Endodermal cell (in vitro differentiated cells): ENCODE measurements around the gene C4orf36. TPM values are rescaled to one million over a fixed set of nuclear protein-coding genes. Genes with fewer than 3 reads are reported as not detected.

Experiments
- DNase-seq: peaks from one replicate; pipeline ENCODE4 v3.0.0-alpha.2; 2017
- H3K27ac ChIP-seq: 2 replicates; pipeline ENCODE4 v1.5.1; 2013; ENCODE audit warnings: mild to moderate bottlenecking, low read depth, low read length, moderate library complexity
- H3K27me3 ChIP-seq: 2 replicates; pipeline ENCODE4 v1.6.1; 2013; ENCODE audit warnings: mild to moderate bottlenecking, low read length, moderate library complexity; ENCODE audit not compliant: insufficient read depth, control insufficient read depth, poor library complexity, severe bottlenecking
- H3K36me3 ChIP-seq: 2 replicates; pipeline ENCODE4 v1.7.0; 2013; ENCODE audit warnings: mild to moderate bottlenecking, low read length, moderate library complexity; ENCODE audit not compliant: control insufficient read depth, insufficient read depth
- H3K4me1 ChIP-seq: one replicate; pipeline ENCODE4 v1.7.0; 2013; ENCODE audit warnings: low read length; ENCODE audit not compliant: control insufficient read depth, insufficient read depth
- H3K4me3 ChIP-seq: 2 replicates; pipeline ENCODE4 v1.5.1; 2013; ENCODE audit warnings: mild to moderate bottlenecking, low read length, moderate library complexity
- H3K9ac ChIP-seq: 2 replicates; pipeline ENCODE4 v1.6.1; 2013; ENCODE audit warnings: mild to moderate bottlenecking, low read length, moderate library complexity; ENCODE audit not compliant: poor library complexity, severe bottlenecking; ENCODE audit errors: extremely low read depth
- H3K9me3 ChIP-seq: 2 replicates; pipeline ENCODE4 v1.6.1; 2013; ENCODE audit warnings: mild to moderate bottlenecking, low read length, moderate library complexity; ENCODE audit not compliant: control insufficient read depth
- H3K27ac Mint-ChIP-seq: 2 replicates; pipeline ENCODE4 v1.8.0; 2020; ENCODE audit warnings: mixed read lengths
- H3K27me3 Mint-ChIP-seq: 2 replicates; pipeline ENCODE4 v1.8.0; 2021; ENCODE audit warnings: mild to moderate bottlenecking, mixed read lengths; ENCODE audit not compliant: insufficient read depth
- H3K36me3 Mint-ChIP-seq: 2 replicates; pipeline ENCODE4 v1.8.0; 2020; ENCODE audit warnings: low read depth, mixed read lengths
- H3K4me1 Mint-ChIP-seq: 2 replicates; pipeline ENCODE4 v1.8.0; 2020; ENCODE audit warnings: mixed read lengths
- H3K4me3 Mint-ChIP-seq: 2 replicates; pipeline ENCODE4 v1.8.0; 2020; ENCODE audit warnings: mild to moderate bottlenecking, moderate library complexity, mixed read lengths
- H3K9me3 Mint-ChIP-seq: 2 replicates; pipeline ENCODE4 v1.8.0; 2020; ENCODE audit warnings: mild to moderate bottlenecking, mixed read lengths
- CTCF ChIP-seq: fragments of 200-600 bp; sonication (generic); conservative IDR thresholded peaks from 2 replicates; pipeline ENCODE4 v1.5.0; 2021; ENCODE audit warnings: antibody characterized with exemption, mild to moderate bottlenecking
- WGBS, 2 experiments: methylation state at CpG; one replicate each; pipeline versions ENCODE4 v1.1.5 to v1.1.7; 2013; ENCODE audit warnings: missing lambda C conversion rate in 2 of 2, mixed read lengths in 1 of 2; ENCODE audit not compliant: insufficient coverage in 1 of 2, insufficient read length in 1 of 2; 5-methylcytosine and 5-hydroxymethylcytosine counted together
- total RNA-seq, 2 donors: library from RNA; stranded (reverse); fragmentation: NEBNext Ultra II Directional in 1 of 2; extraction: Animal tissue kit (Norgen Biotek cat#: 25700) in 1 of 2; gene quantifications; 2 replicates in 1 of 2; 3 replicates in 1 of 2; pipeline ENCODE4 v1.2.1, GENCODE V29; 2021

The C4orf36 gene
- total RNA-seq, 2 donors from 2014 or later = 2.2 to 3.7 TPM

DNA sequence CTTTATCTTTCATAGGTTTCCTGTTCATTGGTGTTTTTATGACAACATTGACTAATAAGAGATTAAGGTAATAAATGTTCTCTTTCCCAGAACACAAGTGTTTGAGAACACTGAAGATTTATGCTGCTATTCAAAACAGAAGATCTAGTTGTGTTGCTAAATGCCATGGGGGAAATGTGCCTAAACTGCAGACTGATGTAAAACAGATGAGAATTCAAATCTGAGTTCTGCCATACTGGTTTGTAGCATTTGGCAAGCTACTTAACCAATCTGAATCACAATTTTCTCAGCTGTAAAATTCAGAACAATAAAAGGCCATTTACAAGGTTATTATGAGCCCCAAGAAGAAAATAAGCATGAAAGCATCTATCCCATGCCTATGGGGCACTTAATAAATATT is 45.3 kb downstream of the C4orf36 start:
- Histone ChIP-seq H3K4me3 (no peak overlapping the region), H3K27ac (no peak overlapping the region), H3K9ac (no peak overlapping the region), H3K36me3 (no peaks in the 10 kb centered on the region), H3K9me3 (no peaks in the 10 kb centered on the region), H3K4me1 (peaks cover 3% of the 10 kb centered on the region), H3K27me3 (no peaks in the 10 kb centered on the region)
- Mint-ChIP-seq H3K9me3 (no peaks in the 10 kb centered on the region), H3K4me3 (no peak overlapping the region), H3K27ac (no peak overlapping the region), H3K36me3 (no peaks in the 10 kb centered on the region), H3K4me1 (peaks cover 15% of the 10 kb centered on the region), H3K27me3 (no peaks in the 10 kb centered on the region)
- no peak for DNase-seq
- no peak for TF ChIP-seq CTCF

DNA sequence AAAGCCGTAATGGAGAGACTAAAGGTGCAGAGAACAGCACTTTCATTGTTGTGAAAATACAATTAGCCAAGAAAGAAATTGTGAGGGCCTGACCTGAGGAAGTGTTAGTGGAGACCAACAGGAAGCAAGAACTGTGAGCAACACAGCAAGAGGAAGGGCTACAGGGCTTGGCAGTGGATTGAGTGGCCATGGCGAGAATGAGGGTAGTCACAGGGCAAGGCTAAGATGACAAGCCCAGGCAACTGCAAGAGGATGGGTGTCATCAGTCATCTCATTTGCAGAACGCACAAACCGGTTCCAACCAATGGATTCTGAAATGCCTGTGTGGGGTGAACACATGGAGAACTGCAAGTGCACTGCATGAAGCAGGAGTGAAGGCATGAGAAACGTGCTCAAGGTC is 46.6 kb downstream of the C4orf36 start:
- H3K4me1 ChIP-seq = peaks cover 3% of the 10 kb centered on the region
- no peak overlapping the region for H3K9ac ChIP-seq
- WGBS, 2 experiments = 91 to 100% methylated on average over 4 to 5 of the region's 5 CpGs
- no peak overlapping the region for H3K27ac ChIP-seq
- H3K27me3 Mint-ChIP-seq = no peaks in the 10 kb centered on the region
- no peak overlapping the region for H3K27ac Mint-ChIP-seq
- H3K4me3 ChIP-seq = no peak overlapping the region
- no peaks in the 10 kb centered on the region for H3K9me3 ChIP-seq
- H3K27me3 ChIP-seq = no peaks in the 10 kb centered on the region
- peak; percentile 35 for DNase-seq
- no peak overlapping the region for H3K4me3 Mint-ChIP-seq
- H3K9me3 Mint-ChIP-seq = no peaks in the 10 kb centered on the region
- H3K36me3 ChIP-seq = no peaks in the 10 kb centered on the region
- no peak for TF ChIP-seq CTCF
- H3K4me1 Mint-ChIP-seq = peaks cover 15% of the 10 kb centered on the region
- H3K36me3 Mint-ChIP-seq = no peaks in the 10 kb centered on the region

DNA sequence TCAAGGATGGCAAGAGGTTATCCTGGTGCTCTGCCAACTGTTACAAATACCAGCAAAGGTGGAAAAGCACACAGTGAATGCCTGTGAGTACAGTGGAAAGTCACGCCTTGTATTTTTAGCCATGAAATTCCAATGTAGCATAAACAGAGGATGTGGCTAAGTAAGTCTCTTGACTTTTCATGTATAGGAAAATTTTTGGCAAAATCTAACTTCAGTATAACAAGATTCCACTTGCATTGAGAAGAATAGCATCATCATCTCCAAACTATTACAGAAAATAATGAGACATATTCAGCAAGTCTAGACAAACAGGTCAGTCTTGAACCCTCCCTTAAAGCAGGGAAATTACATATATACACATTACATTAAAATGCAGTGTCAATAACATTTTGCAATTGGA is 50.9 kb downstream of the C4orf36 start:
- H3K4me3 Mint-ChIP-seq = no peak overlapping the region
- WGBS, 2 experiments = 100% methylated on average over 1 of the region's 1 CpG
- H3K36me3 Mint-ChIP-seq = no peaks in the 10 kb centered on the region
- no peaks in the 10 kb centered on the region for H3K27me3 Mint-ChIP-seq
- TF ChIP-seq CTCF = no peak
- Histone ChIP-seq H3K4me1 (no peaks in the 10 kb centered on the region), H3K27ac (no peak overlapping the region), H3K27me3 (no peaks in the 10 kb centered on the region), H3K9ac (no peak overlapping the region), H3K36me3 (no peaks in the 10 kb centered on the region), H3K4me3 (no peak overlapping the region), H3K9me3 (no peaks in the 10 kb centered on the region)
- no peak for DNase-seq
- H3K9me3 Mint-ChIP-seq = no peaks in the 10 kb centered on the region
- no peaks in the 10 kb centered on the region for H3K4me1 Mint-ChIP-seq
- H3K27ac Mint-ChIP-seq = no peak overlapping the region
